ENCODE measurements around the gene REP15.

The REP15 gene

GRCh38 chr12:27667540-27667939 lies 28.7 kb upstream of the REP15 start:
- TF ChIP-seq EZH2phosphoT487 (IDR thresholded peaks at IDR 0.05; ENCODE audit: low read depth) (no peak), CTCF (IDR thresholded peaks at IDR 0.05; ENCODE audit: low read depth, low read length) (no peak)
- Histone ChIP-seq H3K4me3 (ENCODE audit: low read length) (no peak overlapping the region), H3K9ac (ENCODE audit: low read length) (no peak overlapping the region), H3K27ac (ENCODE audit: low read length) (no peak overlapping the region), H3K9me3 (ENCODE audit: insufficient read depth, low read length) (no peaks in the 10 kb centered on the region), H3K4me2 (ENCODE audit: low read length) (no peak overlapping the region), H3K4me1 (ENCODE audit: low read length) (no peaks in the 10 kb centered on the region), H3K79me2 (ENCODE audit: low read length) (no peaks in the 10 kb centered on the region), H3K36me3 (replicated peaks; ENCODE audit: low read depth, low read length) (no peaks in the 10 kb centered on the region), H4K20me1 (ENCODE audit: insufficient read depth, low read length) (no peaks in the 10 kb centered on the region), H3K27me3 (ENCODE audit: low read depth, low read length) (no peaks in the 10 kb centered on the region), H2AFZ (ENCODE audit: low read depth, low read length) (no peak overlapping the region)

- Histone ChIP-seq H3K36me3 (replicated peaks; ENCODE audit: low read depth, low read length) (no peaks in the 10 kb centered on the region), H3K9me3 (ENCODE audit: insufficient read depth, low read length) (no peaks in the 10 kb centered on the region), H3K9ac (ENCODE audit: low read length) (no peak overlapping the region), H3K27ac (ENCODE audit: low read length) (no peak overlapping the region), H3K4me1 (ENCODE audit: low read length) (no peaks in the 10 kb centered on the region), H3K79me2 (ENCODE audit: low read length) (no peaks in the 10 kb centered on the region), H3K4me2 (ENCODE audit: low read length) (no peak overlapping the region), H3K27me3 (ENCODE audit: low read depth, low read length) (peaks cover 15% of the 10 kb centered on the region), H2AFZ (ENCODE audit: low read depth, low read length) (no peak overlapping the region), H3K4me3 (ENCODE audit: low read length) (no peak overlapping the region), H4K20me1 (ENCODE audit: insufficient read depth, low read length) (no peaks in the 10 kb centered on the region)
- TF ChIP-seq EZH2phosphoT487 (IDR thresholded peaks at IDR 0.05; ENCODE audit: low read depth) (no peak), CTCF (IDR thresholded peaks at IDR 0.05; ENCODE audit: low read depth, low read length) (no peak)
Observed at GRCh38 chr12:27672051-27672450, 24.2 kb upstream of the REP15 start.

- Histone ChIP-seq H3K79me2 (ENCODE audit: low read length) (no peaks in the 10 kb centered on the region), H2AFZ (ENCODE audit: low read depth, low read length) (no peak overlapping the region), H3K36me3 (replicated peaks; ENCODE audit: low read depth, low read length) (no peaks in the 10 kb centered on the region), H3K4me2 (ENCODE audit: low read length) (no peak overlapping the region), H3K9ac (ENCODE audit: low read length) (no peak overlapping the region), H3K4me3 (ENCODE audit: low read length) (no peak overlapping the region), H3K9me3 (ENCODE audit: insufficient read depth, low read length) (no peaks in the 10 kb centered on the region), H3K4me1 (ENCODE audit: low read length) (no peaks in the 10 kb centered on the region), H3K27me3 (ENCODE audit: low read depth, low read length) (peaks cover 21% of the 10 kb centered on the region), H3K27ac (ENCODE audit: low read length) (no peak overlapping the region), H4K20me1 (ENCODE audit: insufficient read depth, low read length) (no peaks in the 10 kb centered on the region)
- TF ChIP-seq CTCF (IDR thresholded peaks at IDR 0.05; ENCODE audit: low read depth, low read length) (no peak), EZH2phosphoT487 (IDR thresholded peaks at IDR 0.05; ENCODE audit: low read depth) (no peak)
Observed at GRCh38 chr12:27672643-27673042, 23.6 kb upstream of the REP15 start.

GRCh38 chr12:27673101-27673718 lies 23.0 kb upstream of the REP15 start:
- Histone ChIP-seq H3K27ac (ENCODE audit: low read length) (no peak overlapping the region), H3K4me3 (ENCODE audit: low read length) (no peak overlapping the region), H3K27me3 (ENCODE audit: low read depth, low read length) (peaks cover 23% of the 10 kb centered on the region), H3K4me1 (ENCODE audit: low read length) (no peaks in the 10 kb centered on the region), H3K9ac (ENCODE audit: low read length) (no peak overlapping the region), H3K36me3 (replicated peaks; ENCODE audit: low read depth, low read length) (no peaks in the 10 kb centered on the region), H3K9me3 (ENCODE audit: insufficient read depth, low read length) (no peaks in the 10 kb centered on the region), H3K4me2 (ENCODE audit: low read length) (no peak overlapping the region), H4K20me1 (ENCODE audit: insufficient read depth, low read length) (no peaks in the 10 kb centered on the region), H3K79me2 (ENCODE audit: low read length) (no peaks in the 10 kb centered on the region), H2AFZ (ENCODE audit: low read depth, low read length) (no peak overlapping the region)
- TF ChIP-seq CTCF (IDR thresholded peaks at IDR 0.05; ENCODE audit: low read depth, low read length), result no peak
- no peak for TF ChIP-seq EZH2phosphoT487 (IDR thresholded peaks at IDR 0.05; ENCODE audit: low read depth)
